Karpas-422 (cell line): ENCODE measurements around the gene SLC17A9. TPM values are rescaled to one million over a fixed set of nuclear protein-coding genes. Genes with fewer than 3 reads are reported as not detected.

Source experiments
- DNase-seq: peaks from one replicate; pipeline ENCODE4 v3.0.0-alpha.2; 2015
- H2AFZ ChIP-seq: fragments of 200-600 bp; sonication (generic); 2 replicates; pipeline ENCODE4 v1.6.1; 2014; ENCODE audit warnings: antibody characterized with exemption, low read length, mixed read lengths
- H3K27ac ChIP-seq: fragments of 200-600 bp; sonication (generic); 2 replicates; pipeline ENCODE4 v1.5.1; 2014; ENCODE audit warnings: mild to moderate bottlenecking, low read length, moderate library complexity
- H3K27me3 ChIP-seq: fragments of 200-600 bp; sonication (generic); 2 replicates; pipeline ENCODE4 v1.6.1; 2014; ENCODE audit warnings: low read length, mixed read lengths
- H3K36me3 ChIP-seq: fragments of 200-600 bp; sonication (generic); 2 replicates; pipeline ENCODE4 v1.6.1; 2014; ENCODE audit warnings: low read length, mixed read lengths; ENCODE audit not compliant: insufficient read depth
- H3K4me1 ChIP-seq: fragments of 200-600 bp; sonication (generic); 2 replicates; pipeline ENCODE4 v1.6.1; 2014; ENCODE audit warnings: mild to moderate bottlenecking, low read length, mixed read lengths
- H3K4me2 ChIP-seq: fragments of 200-600 bp; sonication (generic); 2 replicates; pipeline ENCODE4 v1.6.1; 2014; ENCODE audit warnings: low read length, low read depth, mild to moderate bottlenecking; ENCODE audit not compliant: poor library complexity, severe bottlenecking
- H3K4me3 ChIP-seq: fragments of 200-600 bp; sonication (generic); 2 replicates; pipeline ENCODE4 v1.5.1; 2014; ENCODE audit warnings: mild to moderate bottlenecking, antibody characterized with exemption, low read length, mixed read lengths
- H3K79me2 ChIP-seq: fragments of 200-600 bp; sonication (generic); 2 replicates; pipeline ENCODE4 v1.6.1; 2014; ENCODE audit warnings: mild to moderate bottlenecking, low read length, mixed read lengths
- H3K9ac ChIP-seq: fragments of 200-600 bp; sonication (generic); 2 replicates; pipeline ENCODE4 v1.6.0; 2014; ENCODE audit warnings: low read length
- H3K9me2 ChIP-seq: fragments of 200-600 bp; sonication (generic), shearing (Covaris generic); replicated peaks from 2 replicates; pipeline ENCODE4 v1.6.0; 2014; ENCODE audit warnings: mild to moderate bottlenecking, low read length, moderate library complexity; ENCODE audit not compliant: insufficient read depth
- H3K9me3 ChIP-seq: fragments of 300-700, 200-600 bp; sonication (generic); 2 replicates; pipeline ENCODE4 v1.6.1; 2014; ENCODE audit warnings: low read length, mixed read lengths
- H4K20me1 ChIP-seq: fragments of 200-600 bp; sonication (generic); 2 replicates; pipeline ENCODE4 v1.6.1; 2014; ENCODE audit warnings: mild to moderate bottlenecking, antibody characterized with exemption, low read length, low read depth; ENCODE audit not compliant: insufficient read depth
- total RNA-seq: library from RNA; depleted of rRNA; stranded (reverse); fragments of >200 nt; shearing (Covaris generic); gene quantifications from 2 replicates; pipeline ENCODE4 v1.2.3, GENCODE V29; 2014; ENCODE audit warnings: low replicate concordance

Gene SLC17A9
- total RNA-seq, 1 experiment from 2014 or later: 15.9 TPM

GRCh38 chr20:63013207-63013606, 60.7 kb downstream of the SLC17A9 start:
- Histone ChIP-seq H3K79me2 (no peaks in the 10 kb centered on the region), H3K9me3 (peaks cover 3% of the 10 kb centered on the region; the same call in 1 of the 2 replicates)

DNA sequence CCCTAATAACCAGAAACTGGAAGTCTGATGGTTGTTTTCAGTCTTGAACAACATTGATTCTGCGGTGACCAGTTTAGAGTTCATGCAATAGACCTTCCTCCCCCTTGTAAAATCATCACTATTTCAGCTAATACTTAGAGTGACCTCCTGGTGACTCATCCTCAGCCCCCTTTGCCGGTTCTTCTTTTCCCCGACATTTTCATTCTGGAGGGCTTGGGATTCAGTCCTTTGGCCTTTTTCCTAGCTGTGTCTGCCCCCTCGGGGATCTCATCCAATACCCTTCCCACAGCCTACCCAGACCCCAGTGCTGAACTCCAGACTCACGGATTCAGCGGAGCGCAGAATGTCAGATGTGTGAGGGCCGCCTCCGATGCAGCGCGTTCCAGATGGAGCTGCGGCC, 61.8 kb downstream of the SLC17A9 start:
- Histone ChIP-seq H3K4me3 (no peak overlapping the region), H3K9me3 (peaks cover 3% of the 10 kb centered on the region; the same call in 1 of the 2 replicates), H3K9ac (no peak overlapping the region), H3K27ac (no peak overlapping the region), H3K4me1 (peaks cover 17% of the 10 kb centered on the region), H3K36me3 (no peaks in the 10 kb centered on the region), H3K9me2 (no peaks in the 10 kb centered on the region), H4K20me1 (no peaks in the 10 kb centered on the region), H2AFZ (no peak overlapping the region), H3K79me2 (no peaks in the 10 kb centered on the region), H3K27me3 (no peaks in the 10 kb centered on the region), H3K4me2 (no peak overlapping the region)
- DNase-seq: no peak

More at GRCh38 chr20:63013207-63013606, 60.7 kb downstream of the SLC17A9 start:
- H4K20me1 ChIP-seq: no peaks in the 10 kb centered on the region
- DNase-seq: no peak
- H3K9me2 ChIP-seq: no peaks in the 10 kb centered on the region
- H3K4me2 ChIP-seq: no peak overlapping the region
- H3K9ac ChIP-seq: no peak overlapping the region
- H2AFZ ChIP-seq: no peak overlapping the region
- H3K4me1 ChIP-seq: peaks cover 24% of the 10 kb centered on the region
- H3K27me3 ChIP-seq: no peaks in the 10 kb centered on the region
- H3K36me3 ChIP-seq: no peaks in the 10 kb centered on the region
- no peak overlapping the region for H3K27ac ChIP-seq
- no peak overlapping the region for H3K4me3 ChIP-seq

- no peaks in the 10 kb centered on the region for H3K79me2 ChIP-seq
Observed at GRCh38 chr20:63014710-63015109, 62.2 kb downstream of the SLC17A9 start.

GRCh38 chr20:63015147-63015661, 62.7 kb downstream of the SLC17A9 start:
- H3K36me3 ChIP-seq: no peaks in the 10 kb centered on the region
- no peak for DNase-seq
- no peak overlapping the region for H3K4me3 ChIP-seq
- H2AFZ ChIP-seq: no peak overlapping the region
- peaks cover 3% of the 10 kb centered on the region; the same call in 1 of the 2 replicates for H3K9me3 ChIP-seq
- no peak overlapping the region for H3K27ac ChIP-seq
- H4K20me1 ChIP-seq: no peaks in the 10 kb centered on the region
- H3K4me2 ChIP-seq: no peak overlapping the region
- no peaks in the 10 kb centered on the region for H3K27me3 ChIP-seq
- H3K9me2 ChIP-seq: no peaks in the 10 kb centered on the region
- peaks cover 8% of the 10 kb centered on the region for H3K4me1 ChIP-seq
- no peaks in the 10 kb centered on the region for H3K79me2 ChIP-seq
- H3K9ac ChIP-seq: no peak overlapping the region

More at GRCh38 chr20:63014710-63015109, 62.2 kb downstream of the SLC17A9 start:
- DNase-seq: no peak
- peaks cover 3% of the 10 kb centered on the region; the same call in 1 of the 2 replicates for H3K9me3 ChIP-seq
- no peak overlapping the region for H3K4me3 ChIP-seq
- H3K4me2 ChIP-seq: no peak overlapping the region
- no peaks in the 10 kb centered on the region for H3K36me3 ChIP-seq
- no peak overlapping the region for H3K9ac ChIP-seq
- no peak overlapping the region for H2AFZ ChIP-seq
- H4K20me1 ChIP-seq: no peaks in the 10 kb centered on the region
- no peaks in the 10 kb centered on the region for H3K9me2 ChIP-seq
- no peaks in the 10 kb centered on the region for H3K27me3 ChIP-seq
- H3K27ac ChIP-seq: no peak overlapping the region
- peaks cover 13% of the 10 kb centered on the region for H3K4me1 ChIP-seq

GRCh38 chr20:63015662-63016361, 63.3 kb downstream of the SLC17A9 start:
- H3K79me2 ChIP-seq: no peaks in the 10 kb centered on the region
- H3K4me1 ChIP-seq: peaks cover 4% of the 10 kb centered on the region
- no peak overlapping the region for H2AFZ ChIP-seq
- no peak overlapping the region for H3K4me2 ChIP-seq
- H4K20me1 ChIP-seq: no peaks in the 10 kb centered on the region
- no peak overlapping the region for H3K27ac ChIP-seq
- peaks cover 3% of the 10 kb centered on the region; the same call in 1 of the 2 replicates for H3K9me3 ChIP-seq
- H3K27me3 ChIP-seq: no peaks in the 10 kb centered on the region
- H3K9ac ChIP-seq: no peak overlapping the region
- no peak overlapping the region for H3K4me3 ChIP-seq
- H3K36me3 ChIP-seq: no peaks in the 10 kb centered on the region
- no peak for DNase-seq
- H3K9me2 ChIP-seq: no peaks in the 10 kb centered on the region

DNA sequence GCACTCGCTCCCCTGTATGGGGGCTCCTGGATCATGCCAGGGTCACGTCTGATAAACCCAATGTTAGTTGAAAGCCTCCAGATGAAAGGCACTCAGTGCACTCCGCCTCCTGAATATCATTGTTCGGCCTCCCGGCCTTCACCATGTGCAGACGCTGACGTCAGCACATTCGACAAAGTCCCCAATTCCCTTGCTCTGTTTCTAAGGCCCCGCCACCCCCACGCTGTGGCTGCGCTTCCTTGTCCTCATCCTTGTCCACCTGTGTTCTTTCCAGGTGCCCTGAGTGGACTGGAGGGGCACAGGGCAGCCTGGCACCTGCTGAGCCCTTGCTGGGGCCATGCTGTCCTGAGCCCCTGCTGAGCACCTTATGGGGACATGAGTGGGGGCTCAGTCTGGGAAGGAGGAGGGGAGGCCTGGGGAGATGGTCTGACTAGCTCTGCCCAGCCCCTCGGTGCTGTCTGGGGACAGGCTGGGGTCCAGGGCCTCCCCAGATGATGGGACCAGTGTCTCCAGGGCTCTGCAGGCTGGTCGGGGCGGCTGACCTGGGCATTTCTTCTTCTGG, 64.1 kb downstream of the SLC17A9 start:
- Histone ChIP-seq H3K9me3 (peaks cover 3% of the 10 kb centered on the region; the same call in 1 of the 2 replicates), H3K4me2 (no peak overlapping the region), H3K27ac (no peak overlapping the region), H3K79me2 (no peaks in the 10 kb centered on the region), H3K9ac (no peak overlapping the region), H3K4me3 (no peak overlapping the region), H4K20me1 (no peaks in the 10 kb centered on the region), H2AFZ (no peak overlapping the region), H3K27me3 (no peaks in the 10 kb centered on the region), H3K9me2 (no peaks in the 10 kb centered on the region), H3K4me1 (peaks cover 2% of the 10 kb centered on the region), H3K36me3 (no peaks in the 10 kb centered on the region)
- DNase-seq: no peak

DNA sequence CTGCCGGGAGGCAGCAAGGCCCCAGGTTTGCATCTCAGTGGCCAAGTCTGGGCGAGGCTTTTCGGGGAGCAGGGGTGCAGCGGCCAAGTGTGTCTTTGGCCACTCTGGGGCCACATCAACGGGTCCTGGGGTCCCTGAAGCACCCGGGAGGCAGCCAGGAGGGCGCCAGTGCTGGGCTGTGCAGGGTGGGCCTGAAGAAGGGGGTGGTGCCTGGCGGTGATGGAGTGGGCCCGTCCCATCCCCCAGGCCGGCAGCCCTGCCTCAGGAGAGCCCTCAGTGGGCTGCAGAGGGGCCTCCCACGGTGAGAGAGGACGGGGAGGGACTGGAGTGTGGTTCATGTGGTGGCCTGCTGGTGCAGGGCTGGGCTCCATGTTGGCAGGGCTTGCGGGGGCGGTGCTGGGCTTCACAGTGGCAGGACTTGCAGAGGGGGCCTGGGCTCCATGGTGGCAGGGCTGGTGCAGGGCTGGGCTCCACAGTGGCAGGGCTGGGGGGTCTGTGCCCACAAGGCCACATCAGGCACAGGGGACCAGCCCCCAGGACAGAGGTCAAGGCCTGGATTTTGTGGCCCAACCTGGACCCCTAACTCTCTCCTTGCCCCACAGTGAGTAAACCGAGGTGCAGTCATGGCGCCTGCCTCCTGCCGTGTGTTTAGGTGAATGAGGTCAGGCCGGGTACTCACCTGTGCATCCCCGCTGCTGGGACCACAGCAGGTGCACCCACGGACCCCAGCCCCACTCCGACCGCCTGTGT, 64.7 kb downstream of the SLC17A9 start:
- Histone ChIP-seq H3K9ac (no peak overlapping the region), H3K27me3 (no peaks in the 10 kb centered on the region)

More for the DNA sequence above, 64.7 kb downstream of the SLC17A9 start:
- Histone ChIP-seq H2AFZ (no peak overlapping the region), H3K9me2 (no peaks in the 10 kb centered on the region), H3K36me3 (no peaks in the 10 kb centered on the region), H4K20me1 (no peaks in the 10 kb centered on the region), H3K4me2 (no peak overlapping the region), H3K27ac (no peak overlapping the region), H3K4me3 (no peak overlapping the region), H3K9me3 (peaks cover 3% of the 10 kb centered on the region; the same call in 1 of the 2 replicates), H3K79me2 (no peaks in the 10 kb centered on the region), H3K4me1 (no peaks in the 10 kb centered on the region)
- DNase-seq: no peak
